ENCODE measurements around the gene SNRNP27. TPM values are rescaled to one million over a fixed set of nuclear protein-coding genes. Genes with fewer than 3 reads are reported as not detected.

SNRNP27 gene
- total RNA-seq, 1 experiment from 2014 or later = 47.1 TPM

GRCh38 chr2:69863298-69863697 lies 30.5 kb upstream of the SNRNP27 start:
- no peak overlapping the region for H4K91ac ChIP-seq (ENCODE audit: insufficient read length, low read depth, low read length)
- no peak overlapping the region for H3K27ac ChIP-seq (ENCODE audit: insufficient read length, low read depth, low read length)
- no peak overlapping the region for H2BK5ac ChIP-seq (ENCODE audit: insufficient read length, low read length)
- no peak overlapping the region for H3K14ac ChIP-seq (ENCODE audit: insufficient read depth, low read length)
- H3K4me2 ChIP-seq (ENCODE audit: insufficient read depth, insufficient read length, low read length) = no peak overlapping the region
- no peaks in the 10 kb centered on the region for H3K4me1 ChIP-seq (ENCODE audit: insufficient read depth, low read length)
- Mint-ChIP-seq H3K4me1 (no peaks in the 10 kb centered on the region), H3K9me3 (no peaks in the 10 kb centered on the region), H3K4me3 (no peak overlapping the region), H3K36me3 (ENCODE audit: insufficient read depth in 1 of 3, low read depth in 3 of 3) (peaks cover 11 to 47% (median 35%) of the 10 kb centered on the region in 3 experiments; a peak in 6 of 7 replicates), H3K27me3 (ENCODE audit: low read depth) (no peaks in the 10 kb centered on the region), H3K27ac (no peak overlapping the region)
- H3K18ac ChIP-seq (ENCODE audit: insufficient read length, low read depth, low read length) = no peak overlapping the region
- H4K20me1 ChIP-seq (ENCODE audit: control insufficient read depth, insufficient read depth, insufficient read length) = no peaks in the 10 kb centered on the region
- no peaks in the 10 kb centered on the region for H3K79me1 ChIP-seq (ENCODE audit: insufficient read depth, low read depth, low read length, poor library complexity, severe bottlenecking)
- H3K27me3 ChIP-seq (ENCODE audit: insufficient read depth, low read length) = no peaks in the 10 kb centered on the region
- H3T11ph ChIP-seq (ENCODE audit: low read length) = no peak overlapping the region
- no peak overlapping the region for H2BK20ac ChIP-seq (ENCODE audit: low read depth, low read length, poor library complexity, severe bottlenecking)
- H3K79me2 ChIP-seq (ENCODE audit: insufficient read depth, low read length) = no peaks in the 10 kb centered on the region
- no peaks in the 10 kb centered on the region for H3K23me2 ChIP-seq (ENCODE audit: insufficient read length, low read depth, low read length, poor library complexity, severe bottlenecking)
- no peak overlapping the region for H4K5ac ChIP-seq (ENCODE audit: insufficient read length, low read depth, low read length)
- no peak overlapping the region for H3K56ac ChIP-seq (ENCODE audit: insufficient read length, low read depth, low read length)
- no peak for DNase-seq
- no peak overlapping the region for H2BK120ac ChIP-seq (ENCODE audit: low read depth, low read length, poor library complexity, severe bottlenecking)
- no CpG with 5 or more reads among the region's 1 CpG for WGBS (ENCODE audit: extremely low coverage, insufficient read length, low lambda C conversion rate)
- no peak overlapping the region for H4K8ac ChIP-seq (replicated peaks; ENCODE audit: insufficient read length, low read depth, low read length)
- H2AK5ac ChIP-seq (ENCODE audit: insufficient read length, low read length) = no peak overlapping the region
- no peak overlapping the region for H2AFZ ChIP-seq (ENCODE audit: low read length)
- H3K23ac ChIP-seq (ENCODE audit: insufficient read length, low read depth, low read length) = no peak overlapping the region
- no peak overlapping the region for H2BK12ac ChIP-seq (ENCODE audit: insufficient read length, low read depth, low read length)
- H3K9me3 ChIP-seq (ENCODE audit: control insufficient read depth, low read depth, low read length) = no peaks in the 10 kb centered on the region
- H3K9ac ChIP-seq (ENCODE audit: extremely low read depth, insufficient read length, low read length) = no peak overlapping the region
- no peak overlapping the region for H2BK15ac ChIP-seq (ENCODE audit: low read depth, low read length)
- H3K4ac ChIP-seq (ENCODE audit: low read depth, low read length) = no peak overlapping the region
- no peak for TF ChIP-seq CTCF (conservative IDR thresholded peaks at IDR 0.05)

Measured in H9 (cell line).